MM.1S (cell line): Measurements from ENCODE around the gene USP54.

Experiments used
- EZH2 ChIP-seq: fragments of 300-600 bp; sonication (generic); optimal IDR thresholded peaks from 2 replicates; pipeline ENCODE3; 2017; ENCODE audit warnings: low read depth, mild to moderate bottlenecking, antibody characterized with exemption, low read length, mixed read lengths
- EZH2phosphoT487 ChIP-seq: fragments of 300-600 bp; sonication (generic); IDR thresholded peaks from 2 replicates; pipeline ENCODE4 v1.6.1; 2018; ENCODE audit warnings: antibody characterized with exemption, low read length
- TF ChIP-seq, protein P1 (sequence below): fragments of 300-600 bp; sonication (generic); IDR thresholded peaks from 2 replicates; pipeline ENCODE4 v1.5.1; 2016; ENCODE audit warnings: antibody characterized with exemption, low read length, mixed read lengths

- TF ChIP-seq, protein P1, sequence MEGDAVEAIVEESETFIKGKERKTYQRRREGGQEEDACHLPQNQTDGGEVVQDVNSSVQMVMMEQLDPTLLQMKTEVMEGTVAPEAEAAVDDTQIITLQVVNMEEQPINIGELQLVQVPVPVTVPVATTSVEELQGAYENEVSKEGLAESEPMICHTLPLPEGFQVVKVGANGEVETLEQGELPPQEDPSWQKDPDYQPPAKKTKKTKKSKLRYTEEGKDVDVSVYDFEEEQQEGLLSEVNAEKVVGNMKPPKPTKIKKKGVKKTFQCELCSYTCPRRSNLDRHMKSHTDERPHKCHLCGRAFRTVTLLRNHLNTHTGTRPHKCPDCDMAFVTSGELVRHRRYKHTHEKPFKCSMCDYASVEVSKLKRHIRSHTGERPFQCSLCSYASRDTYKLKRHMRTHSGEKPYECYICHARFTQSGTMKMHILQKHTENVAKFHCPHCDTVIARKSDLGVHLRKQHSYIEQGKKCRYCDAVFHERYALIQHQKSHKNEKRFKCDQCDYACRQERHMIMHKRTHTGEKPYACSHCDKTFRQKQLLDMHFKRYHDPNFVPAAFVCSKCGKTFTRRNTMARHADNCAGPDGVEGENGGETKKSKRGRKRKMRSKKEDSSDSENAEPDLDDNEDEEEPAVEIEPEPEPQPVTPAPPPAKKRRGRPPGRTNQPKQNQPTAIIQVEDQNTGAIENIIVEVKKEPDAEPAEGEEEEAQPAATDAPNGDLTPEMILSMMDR: no peak
- TF ChIP-seq EZH2 (no peak), EZH2phosphoT487 (no peak)
Observed at GRCh38 chr10:73593110-73593509, 2.0 kb upstream of the USP54 start.
